BE2C (cell line): ENCODE data around the gene ITGA7.

Experiments used
- DNase-seq: peaks from one replicate; pipeline ENCODE4 v3.0.0-alpha.2; 2020
- H3K27me3 ChIP-seq: fragments of 250-450 bp; sonication (Bioruptor Pico); 2 replicates; pipeline ENCODE4 v1.5.1; 2020; ENCODE audit warnings: mild to moderate bottlenecking
- H3K36me3 ChIP-seq: fragments of 250-450 bp; sonication (Bioruptor Pico); 2 replicates; pipeline ENCODE4 v1.5.1; 2020; ENCODE audit warnings: mild to moderate bottlenecking
- H3K4me1 ChIP-seq: fragments of 250-450 bp; sonication (Bioruptor Pico); 2 replicates; pipeline ENCODE4 v1.5.1; 2020
- H3K4me3 ChIP-seq: 2 replicates; pipeline ENCODE4 v1.5.1; 2011; ENCODE audit warnings: low read depth, low read length
- H3K9me3 ChIP-seq: fragments of 250-450 bp; sonication (Bioruptor Pico); 2 replicates; pipeline ENCODE4 v1.5.1; 2020
- TF ChIP-seq, protein P1 (sequence below): IDR thresholded peaks from 2 replicates; pipeline ENCODE4 v1.5.1; 2012; ENCODE audit warnings: mild to moderate bottlenecking, low read depth, low read length

Gene ITGA7

DNA sequence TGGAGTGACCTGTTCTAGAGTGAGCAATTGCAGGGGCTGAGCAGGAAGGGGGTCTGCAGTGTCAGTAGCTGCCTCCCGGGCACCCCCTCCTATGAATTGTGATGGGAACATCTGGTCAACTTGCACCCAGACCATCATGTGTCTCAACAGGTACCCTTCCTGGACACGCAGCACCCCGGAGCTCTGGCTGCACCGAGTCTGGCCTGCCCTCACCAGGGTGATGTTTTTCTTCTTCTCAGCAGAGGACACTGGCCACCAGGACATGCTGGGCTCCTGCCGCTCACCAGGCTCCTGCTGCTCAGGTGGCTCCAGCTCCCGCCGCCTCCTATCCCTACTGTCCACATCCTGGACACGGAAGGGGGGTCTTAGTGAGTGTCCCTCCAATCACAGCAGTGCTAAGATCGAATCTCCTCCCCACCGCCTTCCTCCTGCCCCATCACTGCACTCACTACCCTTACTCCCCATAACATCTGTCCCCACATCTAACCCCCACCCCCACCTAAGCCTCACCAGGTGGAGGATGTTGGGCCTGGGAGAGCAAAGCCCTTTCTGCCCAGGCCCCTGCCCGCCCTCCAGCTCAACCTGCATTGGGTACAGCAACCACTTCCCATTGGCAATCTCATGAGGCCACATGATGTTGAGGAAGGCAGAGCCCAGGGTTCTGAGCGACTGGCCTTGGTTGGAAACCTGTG is 14.9 kb downstream of the ITGA7 start:
- no peak for DNase-seq
- H3K4me1 ChIP-seq, result no peaks in the 10 kb centered on the region
- no peak overlapping the region for H3K4me3 ChIP-seq
- peaks cover 12% of the 10 kb centered on the region for H3K27me3 ChIP-seq
- no peaks in the 10 kb centered on the region for H3K36me3 ChIP-seq
- TF ChIP-seq, protein P1, sequence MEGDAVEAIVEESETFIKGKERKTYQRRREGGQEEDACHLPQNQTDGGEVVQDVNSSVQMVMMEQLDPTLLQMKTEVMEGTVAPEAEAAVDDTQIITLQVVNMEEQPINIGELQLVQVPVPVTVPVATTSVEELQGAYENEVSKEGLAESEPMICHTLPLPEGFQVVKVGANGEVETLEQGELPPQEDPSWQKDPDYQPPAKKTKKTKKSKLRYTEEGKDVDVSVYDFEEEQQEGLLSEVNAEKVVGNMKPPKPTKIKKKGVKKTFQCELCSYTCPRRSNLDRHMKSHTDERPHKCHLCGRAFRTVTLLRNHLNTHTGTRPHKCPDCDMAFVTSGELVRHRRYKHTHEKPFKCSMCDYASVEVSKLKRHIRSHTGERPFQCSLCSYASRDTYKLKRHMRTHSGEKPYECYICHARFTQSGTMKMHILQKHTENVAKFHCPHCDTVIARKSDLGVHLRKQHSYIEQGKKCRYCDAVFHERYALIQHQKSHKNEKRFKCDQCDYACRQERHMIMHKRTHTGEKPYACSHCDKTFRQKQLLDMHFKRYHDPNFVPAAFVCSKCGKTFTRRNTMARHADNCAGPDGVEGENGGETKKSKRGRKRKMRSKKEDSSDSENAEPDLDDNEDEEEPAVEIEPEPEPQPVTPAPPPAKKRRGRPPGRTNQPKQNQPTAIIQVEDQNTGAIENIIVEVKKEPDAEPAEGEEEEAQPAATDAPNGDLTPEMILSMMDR, result no peak
- no peaks in the 10 kb centered on the region for H3K9me3 ChIP-seq

DNA sequence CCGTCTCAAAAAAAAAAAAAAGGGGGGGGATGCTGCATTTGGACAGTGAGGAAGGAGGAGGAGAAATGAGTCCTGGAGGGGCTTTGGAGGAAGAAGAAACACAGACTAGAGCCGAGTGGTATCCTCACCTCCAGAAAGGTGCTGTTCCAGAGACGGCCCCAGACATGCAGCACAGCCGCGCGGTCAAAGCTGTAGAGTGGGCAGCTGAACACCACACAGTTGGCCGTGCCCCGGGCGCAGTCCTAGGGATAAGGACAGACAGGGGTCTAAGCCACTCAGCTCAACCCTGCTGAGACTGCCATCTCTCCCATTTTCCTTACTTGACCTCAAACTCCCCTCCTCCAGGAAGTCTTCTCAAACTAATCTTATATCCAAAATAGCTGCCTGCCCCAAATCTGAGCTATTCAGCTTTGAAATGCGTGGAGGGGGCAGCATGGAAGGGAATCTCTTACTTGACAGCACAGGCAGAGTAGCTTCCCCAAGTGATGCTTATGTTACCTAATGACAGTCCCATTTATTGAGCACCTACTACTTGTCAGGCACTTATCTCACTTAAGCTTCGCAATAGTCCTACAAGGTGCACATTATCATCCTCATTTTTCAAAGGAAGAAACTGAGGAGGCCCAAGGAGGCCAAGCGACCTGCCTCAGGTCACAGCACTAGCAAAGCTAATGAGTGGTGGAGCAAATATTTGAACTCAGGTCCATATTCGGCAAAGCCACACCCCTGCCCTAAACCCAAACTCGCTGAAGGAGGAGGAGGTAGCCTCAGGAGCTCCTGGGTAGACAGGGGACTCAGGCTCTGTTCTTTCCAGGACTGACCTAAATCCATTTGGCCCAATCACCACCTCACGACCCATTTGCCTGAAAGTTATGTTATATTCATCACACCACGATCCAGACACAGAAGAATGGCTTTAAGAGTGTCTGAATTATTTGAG is 18.7 kb downstream of the ITGA7 start:
- H3K4me1 ChIP-seq, result no peaks in the 10 kb centered on the region
- TF ChIP-seq, protein P1, result no peak
- H3K36me3 ChIP-seq, result no peaks in the 10 kb centered on the region
- peaks cover 12% of the 10 kb centered on the region for H3K27me3 ChIP-seq
- H3K9me3 ChIP-seq, result no peaks in the 10 kb centered on the region
- DNase-seq, result no peak
- no peak overlapping the region for H3K4me3 ChIP-seq

DNA sequence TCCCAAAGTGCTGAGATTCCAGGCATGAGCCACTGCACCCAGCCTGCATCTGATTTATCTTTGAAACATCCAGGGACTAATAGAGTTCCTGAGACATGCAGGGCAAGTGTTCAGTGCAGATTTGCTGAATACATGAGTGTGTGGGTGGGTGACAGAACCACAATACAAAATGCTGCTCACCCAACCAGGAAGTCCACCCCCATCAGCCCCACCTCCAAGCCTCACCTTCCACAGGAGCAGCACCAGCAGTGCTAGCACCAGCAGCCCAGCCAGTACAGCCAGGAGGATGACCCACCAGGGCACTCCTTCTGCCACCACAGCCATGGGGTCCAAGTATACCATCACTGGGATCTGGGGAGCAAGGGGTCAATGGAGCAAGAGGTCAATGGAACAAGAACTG is 20.0 kb downstream of the ITGA7 start:
- Histone ChIP-seq H3K4me3 (no peak overlapping the region), H3K27me3 (peaks cover 12% of the 10 kb centered on the region)

DNA sequence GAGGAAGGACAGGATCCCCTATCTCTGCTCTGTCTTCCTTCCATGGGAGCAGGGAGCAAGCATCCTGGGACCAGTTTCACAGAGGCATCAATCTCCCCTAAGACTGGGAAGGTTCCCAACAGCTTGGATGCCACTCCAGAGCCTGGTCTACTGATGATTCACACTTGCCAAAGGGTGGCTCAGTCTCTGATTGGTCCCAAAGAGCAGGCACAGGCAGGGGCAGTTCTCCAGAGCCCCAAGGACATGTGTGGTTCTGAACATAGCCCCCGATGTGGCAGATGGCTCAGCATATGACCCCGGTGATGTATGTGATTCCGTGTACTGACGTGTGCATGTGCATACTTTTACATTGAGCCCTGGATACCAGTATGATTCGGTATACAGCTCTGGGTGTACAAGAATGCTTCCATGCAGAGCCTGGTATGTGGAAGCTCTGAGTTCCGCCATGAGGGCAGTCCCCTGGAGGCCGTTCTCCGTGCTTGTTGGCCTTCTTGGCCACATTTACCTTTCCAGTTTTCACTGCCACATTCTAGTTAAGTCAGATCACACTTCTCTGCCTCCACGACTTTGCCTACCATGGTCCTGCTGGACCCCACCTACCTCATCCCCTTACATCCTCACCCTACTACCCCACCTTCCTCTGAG is 21.2 kb downstream of the ITGA7 start:
- no peak overlapping the region for H3K4me3 ChIP-seq
- H3K9me3 ChIP-seq, result no peaks in the 10 kb centered on the region
- H3K27me3 ChIP-seq, result peaks cover 17% of the 10 kb centered on the region
- no peak for DNase-seq
- TF ChIP-seq, protein P1, result no peak
- H3K36me3 ChIP-seq, result no peaks in the 10 kb centered on the region
- H3K4me1 ChIP-seq, result no peaks in the 10 kb centered on the region

More for the DNA sequence above, 20.0 kb downstream of the ITGA7 start:
- Histone ChIP-seq H3K4me1 (no peaks in the 10 kb centered on the region), H3K36me3 (no peaks in the 10 kb centered on the region), H3K9me3 (no peaks in the 10 kb centered on the region)
- TF ChIP-seq, protein P1, result no peak
- DNase-seq, result no peak

DNA sequence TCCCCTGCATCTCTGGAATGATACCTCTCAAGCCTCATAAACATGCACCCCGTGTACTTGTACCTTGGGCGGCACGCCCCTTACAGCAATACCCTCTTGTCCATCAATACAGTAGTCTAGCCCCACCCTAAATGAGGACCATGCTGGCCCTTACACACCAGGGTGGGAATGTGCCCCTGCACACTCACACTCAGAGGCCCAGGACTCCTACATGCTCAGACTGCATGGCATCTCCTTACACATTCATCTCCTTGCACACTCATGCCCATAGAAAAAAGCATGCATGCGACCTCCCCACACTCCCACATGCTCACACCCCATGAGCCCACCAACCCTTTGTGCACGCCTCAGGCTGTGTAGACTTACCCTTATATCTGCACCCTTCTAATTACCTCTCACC is 22.0 kb downstream of the ITGA7 start:
- Histone ChIP-seq H3K9me3 (no peaks in the 10 kb centered on the region), H3K4me3 (no peak overlapping the region), H3K36me3 (no peaks in the 10 kb centered on the region), H3K4me1 (no peaks in the 10 kb centered on the region), H3K27me3 (peaks cover 21% of the 10 kb centered on the region)
- TF ChIP-seq, protein P1, result no peak
- DNase-seq, result no peak
